HepG2 (cell line): ENCODE results near the gene GPR176. TPM values are rescaled to one million over a fixed set of nuclear protein-coding genes. Genes with fewer than 3 reads are reported as not detected.

Experiments used
- ATAC-seq: fragments of 200-7000 bp; cut with Tn5 transposase; 3 replicates; pipeline ENCODE4 v1.9.1; 2020; ENCODE audit warnings: mild to moderate bottlenecking, moderate library complexity
- BruUV-seq: library from RNA; stranded (reverse); fragments of 400-500 nt; replicated peaks from 2 replicates; lab custom pipeline; 2021; lab: Mats Ljungman, UMichigan
- CTCF ChIA-PET: fragments of 300-600 bp; formaldehyde crosslinking; extraction: SDS; loops from one replicate; lab custom pipeline; 2021; ENCODE audit warnings: low total read pairs, inconsistent platforms, low intra/inter-chr PET ratio; lab: Yijun Ruan, JAX
- POLR2A ChIA-PET: fragments of 350-600 bp; sonication (Branson Sonifier 250); formaldehyde crosslinking; loops from one replicate; lab custom pipeline; 2020; ENCODE audit warnings: antibody characterized with exemption, inconsistent platforms; lab: Yijun Ruan, JAX
- DNase-seq: peaks from one replicate; pipeline ENCODE4 v3.0.0-alpha.2; 2015; ENCODE audit warnings: low spot score
- FAIRE-seq: peaks from 3 replicates; lab custom pipeline; 2011; peaks lifted over from hg19 to GRCh38; lab: Jason Lieb, UNC
- H2AFZ ChIP-seq: one replicate; pipeline ENCODE4 v1.6.1; 2011; ENCODE audit warnings: low read length, inconsistent platforms
- H3K27ac ChIP-seq: fragments of 300-600 bp; 3 replicates; pipeline ENCODE4 v1.8.0; 2011; ENCODE audit warnings: mixed run types, mild to moderate bottlenecking, mixed read lengths, low read length, inconsistent platforms; ENCODE audit not compliant: insufficient read depth; ENCODE audit errors: extremely low read length
- H3K27me3 ChIP-seq, 2 experiments: fragments of 200-600 bp in 1 of 2; 2 replicates in 1 of 2; 3 replicates in 1 of 2; pipeline versions ENCODE4 v1.6.0 to v1.8.0; 2011; ENCODE audit warnings: low read length in 2 of 2, mild to moderate bottlenecking in 2 of 2, moderate library complexity in 2 of 2, inconsistent platforms in 1 of 2; ENCODE audit not compliant: insufficient read depth in 2 of 2, control insufficient read depth in 1 of 2
- H3K36me3 ChIP-seq, 2 experiments: fragments of 200-600 bp in 1 of 2; replicated peaks in 1 of 2; 2 replicates in 1 of 2; 3 replicates in 1 of 2; pipeline versions ENCODE4 v1.5.1 to v1.8.0; 2011; ENCODE audit warnings: low read length in 2 of 2, inconsistent platforms in 1 of 2; ENCODE audit not compliant: insufficient read depth in 2 of 2, control insufficient read depth in 1 of 2
- H3K4me1 ChIP-seq: 2 replicates; pipeline ENCODE4 v1.5.1; 2012; ENCODE audit warnings: low read length, inconsistent platforms; ENCODE audit not compliant: insufficient read depth
- H3K4me2 ChIP-seq: 2 replicates; pipeline ENCODE4 v1.6.0; 2011; ENCODE audit warnings: low read depth, low read length, inconsistent platforms
- H3K4me3 ChIP-seq, 3 experiments: fragments of 200-600 bp in 1 of 3; sonication (generic), shearing (Covaris generic) in 1 of 3; replicated peaks in 1 of 3; 2 replicates each; pipeline ENCODE4 v1.5.1; 2011 to 2016; ENCODE audit warnings: low read length in 3 of 3, inconsistent platforms in 2 of 3, low read depth in 2 of 3, mild to moderate bottlenecking in 2 of 3, control low read depth in 1 of 3, mixed read lengths in 1 of 3; ENCODE audit not compliant: insufficient read depth in 1 of 3
- H3K79me2 ChIP-seq: one replicate; pipeline ENCODE4 v1.6.1; 2011; ENCODE audit warnings: low read length, inconsistent platforms; ENCODE audit not compliant: insufficient read depth
- H3K9ac ChIP-seq: 2 replicates; pipeline ENCODE4 v1.6.0; 2011; ENCODE audit warnings: mild to moderate bottlenecking, low read depth, low read length, inconsistent platforms; ENCODE audit not compliant: insufficient read depth
- H3K9me3 ChIP-seq: 2 replicates; pipeline ENCODE4 v1.5.1; 2012; ENCODE audit warnings: mild to moderate bottlenecking, low read length
- H4K20me1 ChIP-seq: 2 replicates; pipeline ENCODE4 v1.6.0; 2011; ENCODE audit warnings: inconsistent platforms, mild to moderate bottlenecking, low read length, moderate library complexity; ENCODE audit not compliant: insufficient read depth
- MAFF ChIP-seq: IDR thresholded peaks from 2 replicates; pipeline ENCODE4 v1.6.1; 2011; ENCODE audit warnings: low read depth, low read length, improper control_type of control experiment
- MAFK ChIP-seq, 2 experiments: IDR thresholded peaks in 1 of 2; conservative IDR thresholded peaks in 1 of 2; 2 replicates each; pipeline ENCODE4 v1.6.1; 2011; ENCODE audit warnings: improper control_type of control experiment in 2 of 2, low read length in 2 of 2
- NFE2L2 ChIP-seq: fragments of 150-350 bp; IDR thresholded peaks from 2 replicates; pipeline ENCODE4 v1.6.1; 2014; ENCODE audit warnings: low read length
- SIX4 ChIP-seq: sonication (generic); formaldehyde crosslinking; IDR thresholded peaks from 2 replicates; pipeline ENCODE4 v1.4.0; 2020; ENCODE audit warnings: missing genetic modification reagents
- U2AF2 ChIP-seq: fragments of 200-400 bp; formaldehyde crosslinking; IDR thresholded peaks from 2 replicates; pipeline ENCODE4 v1.6.1; 2017; ENCODE audit warnings: low read depth, mild to moderate bottlenecking, low read length
- YEATS2 ChIP-seq: sonication (generic); formaldehyde crosslinking; IDR thresholded peaks from 2 replicates; pipeline ENCODE4 v1.4.0; 2020; ENCODE audit warnings: missing genetic modification reagents, borderline replicate concordance
- ZBTB14 ChIP-seq: sonication (generic); formaldehyde crosslinking; IDR thresholded peaks from 2 replicates; pipeline ENCODE4 v1.4.0; 2020; ENCODE audit warnings: missing genetic modification reagents
- ZNF703 ChIP-seq: sonication (generic); formaldehyde crosslinking; IDR thresholded peaks from 2 replicates; pipeline ENCODE4 v1.5.1; 2020; ENCODE audit warnings: missing genetic modification reagents, mild to moderate bottlenecking, moderate library complexity, borderline replicate concordance
- ZNF850 ChIP-seq: sonication (generic); formaldehyde crosslinking; conservative IDR thresholded peaks from 2 replicates; pipeline ENCODE4 v1.9.0; 2021; ENCODE audit warnings: mild to moderate bottlenecking, missing genetic modification reagents
- ZSCAN12 ChIP-seq: sonication (generic); formaldehyde crosslinking; IDR thresholded peaks from 2 replicates; pipeline ENCODE4 v1.9.0; 2021; ENCODE audit warnings: mild to moderate bottlenecking, missing genetic modification reagents
- WGBS: methylation state at CpG from one replicate; pipeline ENCODE4 v1.1.6; 2017; ENCODE audit warnings: low lambda C conversion rate; 5-methylcytosine and 5-hydroxymethylcytosine counted together
- in situ Hi-C: cut with HindIII; loops from 2 replicates; pipeline ENCODE4 v1.10.0; 2017; ENCODE audit warnings: low pct_unique_long_range_greater_than_20kb; ENCODE audit not compliant: extremely low pct_ligation_motif_present
- intact Hi-C: fragments of 100-400 bp; cut with micrococcal nuclease; formaldehyde crosslinking; loops from one replicate; pipeline ENCODE4 v1.10.0; 2022; ENCODE audit not compliant: unreplicated experiment
- polyA plus RNA-seq, 8 experiments: library from polyadenylated mRNA; depleted of rRNA in 3 of 8; stranded (reverse) in 7 of 8; unstranded in 1 of 8; fragments of >200 nt; fragmentation: Illumina TruSeq in 4 of 8; extraction: Trizol in 4 of 8; gene quantifications; 2 replicates each; pipeline versions ENCODE4 v1.2.1 to v1.2.3, GENCODE V29; 2011 to 2016; ENCODE audit warnings: low read depth in 4 of 8, missing spikeins in 1 of 8, mixed read lengths in 1 of 8; ENCODE audit not compliant: insufficient read depth in 1 of 8
- total RNA-seq, 5 experiments: library from RNA; depleted of rRNA; stranded (reverse); fragments of >200 nt; fragmentation: Illumina TruSeq; extraction: Trizol; gene quantifications; 2 replicates each; pipeline ENCODE4 v1.2.3, GENCODE V29; 2016; ENCODE audit warnings: low read depth in 1 of 5

Gene GPR176
- total and polyA plus RNA-seq, 2 of the 13 experiments (the other 11 are each of a cell fraction or from before 2014, with no cell fraction given), result 0.11 to 0.20 TPM

GRCh38 chr15:39942101-39942752 is 22.2 kb upstream of the GPR176 start:
- Histone ChIP-seq H4K20me1 (no peaks in the 10 kb centered on the region; the same call in 1 of the 2 replicates), H3K4me2 (no peak overlapping the region), H3K36me3 (peaks cover 12 to 51% of the 10 kb centered on the region in 2 experiments), H3K4me1 (0 out of 2 replicates have a peak, but pooled peaks cover 5% of the 10 kb centered on the region), H3K9me3 (no peaks in the 10 kb centered on the region), H3K9ac (no peak overlapping the region), H3K27me3 (no peaks in the 10 kb centered on the region), H3K79me2 (no peaks in the 10 kb centered on the region), H3K27ac (no peak overlapping the region), H3K4me3 (no peak overlapping the region), H2AFZ (no peak overlapping the region)
- DNase-seq (no peak), ATAC-seq (no peak), FAIRE-seq (no peak)
- TF ChIP-seq NFE2L2 (peak; percentile 78), MAFK (conservative IDR thresholded peaks at IDR 0.05 in 1 of 2, IDR thresholded peaks at IDR 0.05 in 1 of 2; ENCODE audit: low read length in 2 of 2) (peak; percentile 95 to 98), YEATS2 (CRISPR knock-in tag) (no peak), MAFF (peak; percentile 97)
- POLR2A ChIA-PET, result no interaction called here
- CTCF ChIA-PET, result no interaction called here
- no TSS peak for BruUV-seq
- 94% methylated on average over 3 of the region's 3 CpGs for WGBS
- intact Hi-C loops (no loop called here), in situ Hi-C loops (no loop called here)

GRCh38 chr15:39939487-39940452 is 19.7 kb upstream of the GPR176 start:
- Histone ChIP-seq H3K9me3 (no peaks in the 10 kb centered on the region), H4K20me1 (no peaks in the 10 kb centered on the region; the same call in 1 of the 2 replicates), H3K79me2 (peaks cover 8% of the 10 kb centered on the region), H3K9ac (no peak overlapping the region), H3K4me1 (peaks cover 27% of the 10 kb centered on the region), H3K4me3 (no peak overlapping the region), H2AFZ (no peak overlapping the region), H3K4me2 (no peak overlapping the region), H3K36me3 (peaks cover 10 to 36% of the 10 kb centered on the region in 2 experiments), H3K27me3 (no peaks in the 10 kb centered on the region), H3K27ac (no peak overlapping the region)
- DNase-seq, result no peak
- ATAC-seq, result no peak
- WGBS, result 91% methylated on average over 6 of the region's 6 CpGs
- no TSS peak for BruUV-seq
- TF ChIP-seq ZSCAN12 (no peak), U2AF2 (no peak), SIX4 (CRISPR knock-in tag) (no peak), ZNF703 (no peak), ZBTB14 (CRISPR knock-in tag) (no peak), ZNF850 (no peak)
- ChIA-PET CTCF (no interaction called here), POLR2A (no interaction called here)
- in situ Hi-C loops (no loop called here), intact Hi-C loops (no loop called here)
- FAIRE-seq, result no peak
